ENCODE measurements around the gene PODXL.
"Not testable (repeated sequence)": the region's sequence is repeated elsewhere in the genome, so short reads cannot be mapped to it uniquely, and the experiment has no call there.

Gene PODXL

GRCh38 chr7:131488361-131488760 lies 68.1 kb downstream of the PODXL start:
- Histone ChIP-seq H3K9ac (ENCODE audit: low read depth, low read length) (no peak overlapping the region), H3K27ac (ENCODE audit: low read depth, low read length) (no peak overlapping the region), H3K27me3 (ENCODE audit: insufficient read depth, low read length) (no peaks in the 10 kb centered on the region), H3K36me3 (ENCODE audit: insufficient read depth, low read length) (peaks cover 7% of the 10 kb centered on the region), H3K4me1 (ENCODE audit: insufficient read depth, low read length) (no peaks in the 10 kb centered on the region), H3K9me3 (ENCODE audit: insufficient read depth, low read depth, low read length) (no peaks in the 10 kb centered on the region), H3K4me3 (ENCODE audit: low read length) (no peak overlapping the region)
- WGBS, result 86% methylated on average over 2 of the region's 2 CpGs

DNA sequence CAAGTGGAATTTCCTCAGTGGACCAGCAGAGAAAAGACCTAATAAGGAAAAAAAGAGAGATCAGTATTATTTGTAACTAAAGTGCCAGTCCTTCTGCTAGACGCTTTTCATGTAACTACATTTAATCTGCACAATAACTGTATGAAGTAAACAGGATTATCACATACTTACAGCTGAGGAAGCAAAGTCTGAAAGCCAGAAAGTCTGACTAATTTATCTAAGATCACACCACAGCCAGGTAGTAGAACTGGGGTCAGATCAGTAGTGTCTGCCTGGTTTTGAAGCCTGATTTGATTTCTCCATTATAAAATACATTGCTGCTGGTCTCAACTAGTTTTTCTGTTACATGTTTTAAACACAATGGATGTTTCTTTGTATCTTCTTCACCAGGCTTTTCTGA lies 69.2 kb downstream of the PODXL start:
- H3K9ac ChIP-seq (ENCODE audit: low read depth, low read length), result no peak overlapping the region
- H3K27ac ChIP-seq (ENCODE audit: low read depth, low read length), result no peak overlapping the region
- no peak overlapping the region for H3K4me3 ChIP-seq (ENCODE audit: low read length)
- H3K9me3 ChIP-seq (ENCODE audit: insufficient read depth, low read depth, low read length), result no peaks in the 10 kb centered on the region
- 100% methylated on average over 1 of the region's 1 CpG for WGBS
- H3K36me3 ChIP-seq (ENCODE audit: insufficient read depth, low read length), result peaks cover 7% of the 10 kb centered on the region
- H3K4me1 ChIP-seq (ENCODE audit: insufficient read depth, low read length), result no peaks in the 10 kb centered on the region
- H3K27me3 ChIP-seq (ENCODE audit: insufficient read depth, low read length), result no peaks in the 10 kb centered on the region

GRCh38 chr7:131486346-131486745 lies 70.1 kb downstream of the PODXL start:
- Histone ChIP-seq H3K36me3 (ENCODE audit: insufficient read depth, low read length) (peaks cover 7% of the 10 kb centered on the region), H3K27ac (ENCODE audit: low read depth, low read length) (no peak overlapping the region), H3K4me3 (ENCODE audit: low read length) (no peak overlapping the region), H3K4me1 (ENCODE audit: insufficient read depth, low read length) (peaks cover under 1% of the 10 kb centered on the region; the same call in 1 of the 2 replicates), H3K9ac (ENCODE audit: low read depth, low read length) (no peak overlapping the region), H3K27me3 (ENCODE audit: insufficient read depth, low read length) (no peaks in the 10 kb centered on the region), H3K9me3 (ENCODE audit: insufficient read depth, low read depth, low read length) (no peaks in the 10 kb centered on the region)
- WGBS, result no CpG with 5 or more reads among the region's 2 CpGs

GRCh38 chr7:131483586-131483985 lies 72.8 kb downstream of the PODXL start:
- Histone ChIP-seq H3K4me1 (ENCODE audit: insufficient read depth, low read length) (peaks cover 12% of the 10 kb centered on the region; the same call in 1 of the 2 replicates), H3K9ac (ENCODE audit: low read depth, low read length) (no peak overlapping the region), H3K4me3 (ENCODE audit: low read length) (no peak overlapping the region), H3K36me3 (ENCODE audit: insufficient read depth, low read length) (peaks cover 16% of the 10 kb centered on the region), H3K27ac (ENCODE audit: low read depth, low read length) (no peak overlapping the region), H3K27me3 (ENCODE audit: insufficient read depth, low read length) (no peaks in the 10 kb centered on the region), H3K9me3 (ENCODE audit: insufficient read depth, low read depth, low read length) (no peaks in the 10 kb centered on the region)
- 82% methylated on average over 1 of the region's 2 CpGs for WGBS

- H3K36me3 ChIP-seq (ENCODE audit: insufficient read depth, low read length), result peaks cover 20% of the 10 kb centered on the region
- H3K9ac ChIP-seq (ENCODE audit: low read depth, low read length), result no peak overlapping the region
- no peaks in the 10 kb centered on the region for H3K27me3 ChIP-seq (ENCODE audit: insufficient read depth, low read length)
- H3K9me3 ChIP-seq (ENCODE audit: insufficient read depth, low read depth, low read length), result no peaks in the 10 kb centered on the region
- peaks cover 12% of the 10 kb centered on the region; the same call in 1 of the 2 replicates for H3K4me1 ChIP-seq (ENCODE audit: insufficient read depth, low read length)
- 95% methylated on average over 2 of the region's 2 CpGs for whole genome bisulfite sequencing
- H3K4me3 ChIP-seq (ENCODE audit: low read length), result no peak overlapping the region
- H3K27ac ChIP-seq (ENCODE audit: low read depth, low read length), result no peak overlapping the region
Observed at GRCh38 chr7:131482800-131483199, 73.6 kb downstream of the PODXL start.

- Histone ChIP-seq H3K27me3 (ENCODE audit: insufficient read depth, low read length) (no peaks in the 10 kb centered on the region), H3K27ac (ENCODE audit: low read depth, low read length) (peak overlapping the region; percentile 28), H3K36me3 (ENCODE audit: insufficient read depth, low read length) (peaks cover 13% of the 10 kb centered on the region), H3K4me3 (ENCODE audit: low read length) (no peak overlapping the region), H3K9ac (ENCODE audit: low read depth, low read length) (no peak overlapping the region), H3K9me3 (ENCODE audit: insufficient read depth, low read depth, low read length) (no peaks in the 10 kb centered on the region), H3K4me1 (ENCODE audit: insufficient read depth, low read length) (peaks cover 12% of the 10 kb centered on the region; the same call in 1 of the 2 replicates)
- WGBS, result 88% methylated on average over 4 of the region's 4 CpGs
Observed at GRCh38 chr7:131480384-131481315, 75.8 kb downstream of the PODXL start.

DNA sequence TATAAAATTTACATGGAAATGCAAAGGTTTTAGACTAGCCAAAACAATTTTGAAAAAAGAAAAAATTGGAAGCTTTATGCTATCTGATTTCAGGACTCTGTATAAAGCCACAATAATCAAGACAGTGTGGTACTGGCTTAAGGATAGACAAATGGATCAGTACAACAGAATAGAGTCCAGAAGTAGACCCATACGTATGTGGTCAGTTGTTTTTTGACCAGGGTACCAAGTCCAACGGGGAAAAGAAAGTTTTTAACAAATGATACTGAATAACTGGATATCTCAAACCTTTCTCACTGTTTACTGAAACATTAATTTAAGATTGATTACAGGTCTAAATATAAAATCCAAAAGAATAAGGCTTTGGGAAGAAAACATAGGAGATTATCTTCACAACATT lies 79.7 kb downstream of the PODXL start:
- Histone ChIP-seq H3K9ac (ENCODE audit: low read depth, low read length) (no peak overlapping the region), H3K27ac (ENCODE audit: low read depth, low read length) (no peak overlapping the region), H3K4me1 (ENCODE audit: insufficient read depth, low read length) (peaks cover 12% of the 10 kb centered on the region; the same call in 1 of the 2 replicates), H3K9me3 (ENCODE audit: insufficient read depth, low read depth, low read length) (no peaks in the 10 kb centered on the region), H3K27me3 (ENCODE audit: insufficient read depth, low read length) (no peaks in the 10 kb centered on the region), H3K4me3 (ENCODE audit: low read length) (no peak overlapping the region), H3K36me3 (ENCODE audit: insufficient read depth, low read length) (peaks cover 37% of the 10 kb centered on the region)
- WGBS, result 88% methylated on average over 2 of the region's 2 CpGs

DNA sequence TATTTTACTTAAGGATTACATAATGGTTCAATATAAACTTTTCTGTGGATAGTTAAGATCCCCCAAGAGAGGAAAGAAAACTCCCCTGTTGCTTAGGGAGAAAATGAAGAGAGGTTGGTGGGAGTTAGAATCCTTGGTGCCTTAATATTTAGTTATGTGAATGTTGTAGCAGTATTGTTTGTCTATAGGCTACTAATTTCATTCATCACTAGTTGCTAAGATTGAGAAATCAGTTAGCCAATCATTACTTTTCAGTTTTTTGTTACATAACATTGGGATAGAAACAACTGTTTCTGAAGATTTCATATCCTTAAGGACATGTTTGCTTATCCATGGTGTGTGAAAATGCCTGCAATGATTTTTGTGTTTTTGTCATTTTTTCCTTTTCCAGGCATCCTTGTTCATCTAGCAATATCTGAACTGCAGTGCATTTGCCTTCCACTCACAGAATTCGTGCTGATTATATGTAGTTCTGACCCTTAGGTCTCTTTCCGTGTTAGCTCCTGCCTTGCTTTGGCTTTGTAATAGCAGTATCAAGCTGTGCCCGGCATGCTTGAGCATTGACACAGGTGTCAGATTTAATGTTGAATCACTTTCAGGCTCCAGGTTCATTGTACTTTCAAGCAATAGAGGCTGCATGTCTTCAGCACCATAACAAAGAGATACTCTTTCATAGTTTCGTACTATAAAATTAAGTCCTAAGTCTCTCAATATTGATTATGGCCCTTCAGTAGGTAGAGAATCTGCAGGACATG lies 85.0 kb downstream of the PODXL start:
- Histone ChIP-seq H3K4me3 (ENCODE audit: low read length) (no peak overlapping the region), H3K27me3 (ENCODE audit: insufficient read depth, low read length) (no peaks in the 10 kb centered on the region), H3K9ac (ENCODE audit: low read depth, low read length) (no peak overlapping the region), H3K9me3 (ENCODE audit: insufficient read depth, low read depth, low read length) (no peaks in the 10 kb centered on the region), H3K27ac (ENCODE audit: low read depth, low read length) (no peak overlapping the region), H3K4me1 (ENCODE audit: insufficient read depth, low read length) (no peaks in the 10 kb centered on the region; the same call in 1 of the 2 replicates), H3K36me3 (ENCODE audit: insufficient read depth, low read length) (peaks cover 75% of the 10 kb centered on the region)
- WGBS, result 87% methylated on average over 4 of the region's 4 CpGs

GRCh38 chr7:131467788-131468187 lies 88.6 kb downstream of the PODXL start:
- Histone ChIP-seq H3K4me1 (ENCODE audit: insufficient read depth, low read length) (no peaks in the 10 kb centered on the region; the same call in 1 of the 2 replicates), H3K36me3 (ENCODE audit: insufficient read depth, low read length) (peaks cover 92% of the 10 kb centered on the region), H3K9me3 (ENCODE audit: insufficient read depth, low read depth, low read length) (no peaks in the 10 kb centered on the region), H3K9ac (ENCODE audit: low read depth, low read length) (no peak overlapping the region), H3K27ac (ENCODE audit: low read depth, low read length) (no peak overlapping the region), H3K4me3 (ENCODE audit: low read length) (no peak overlapping the region), H3K27me3 (ENCODE audit: insufficient read depth, low read length) (no peaks in the 10 kb centered on the region)
- WGBS, result 96% methylated on average over 5 of the region's 5 CpGs

GRCh38 chr7:131466735-131467365 lies 89.6 kb downstream of the PODXL start:
- Histone ChIP-seq H3K9me3 (ENCODE audit: insufficient read depth, low read depth, low read length) (no peaks in the 10 kb centered on the region), H3K27ac (ENCODE audit: low read depth, low read length) (no peak overlapping the region), H3K4me3 (ENCODE audit: low read length) (no peak overlapping the region), H3K4me1 (ENCODE audit: insufficient read depth, low read length) (no peaks in the 10 kb centered on the region; the same call in 1 of the 2 replicates), H3K9ac (ENCODE audit: low read depth, low read length) (no peak overlapping the region), H3K36me3 (ENCODE audit: insufficient read depth, low read length) (peaks cover 90% of the 10 kb centered on the region), H3K27me3 (ENCODE audit: insufficient read depth, low read length) (no peaks in the 10 kb centered on the region)
- 99% methylated on average over 10 of the region's 12 CpGs for WGBS

- peaks cover 65% of the 10 kb centered on the region for H3K36me3 ChIP-seq (ENCODE audit: insufficient read depth, low read length)
- not testable (repeated sequence) for H3K27me3 ChIP-seq (ENCODE audit: insufficient read depth, low read length)
Observed at GRCh38 chr7:131462715-131463114, 93.7 kb downstream of the PODXL start.

More at GRCh38 chr7:131462715-131463114, 93.7 kb downstream of the PODXL start:
- not testable (repeated sequence) for H3K4me1 ChIP-seq (ENCODE audit: insufficient read depth, low read length); H3K4me3 ChIP-seq (ENCODE audit: low read length); H3K9me3 ChIP-seq (ENCODE audit: insufficient read depth, low read depth, low read length); H3K9ac ChIP-seq (ENCODE audit: low read depth, low read length); H3K27ac ChIP-seq (ENCODE audit: low read depth, low read length)
